HepG2 (cell line): ENCODE data around the gene AEN. TPM values are rescaled to one million over a fixed set of nuclear protein-coding genes. Genes with fewer than 3 reads are reported as not detected.

Source experiments
- ATAC-seq: fragments of 200-7000 bp; cut with Tn5 transposase; 3 replicates; pipeline ENCODE4 v1.9.1; 2020; ENCODE audit warnings: mild to moderate bottlenecking, moderate library complexity
- BruUV-seq: library from RNA; stranded (reverse); fragments of 400-500 nt; replicated peaks from 2 replicates; lab custom pipeline; 2021; lab: Mats Ljungman, UMichigan
- CTCF ChIA-PET: fragments of 300-600 bp; formaldehyde crosslinking; extraction: SDS; loops from one replicate; lab custom pipeline; 2021; ENCODE audit warnings: low total read pairs, inconsistent platforms, low intra/inter-chr PET ratio; lab: Yijun Ruan, JAX
- POLR2A ChIA-PET: fragments of 350-600 bp; sonication (Branson Sonifier 250); formaldehyde crosslinking; loops from one replicate; lab custom pipeline; 2020; ENCODE audit warnings: antibody characterized with exemption, inconsistent platforms; lab: Yijun Ruan, JAX
- DNase-seq: peaks from one replicate; pipeline ENCODE4 v3.0.0-alpha.2; 2015; ENCODE audit warnings: low spot score
- FAIRE-seq: peaks from 3 replicates; lab custom pipeline; 2011; peaks lifted over from hg19 to GRCh38; lab: Jason Lieb, UNC
- H2AFZ ChIP-seq: one replicate; pipeline ENCODE4 v1.6.1; 2011; ENCODE audit warnings: low read length, inconsistent platforms
- H3K27ac ChIP-seq: fragments of 300-600 bp; 3 replicates; pipeline ENCODE4 v1.8.0; 2011; ENCODE audit warnings: mixed run types, mild to moderate bottlenecking, mixed read lengths, low read length, inconsistent platforms; ENCODE audit not compliant: insufficient read depth; ENCODE audit errors: extremely low read length
- H3K27me3 ChIP-seq, 2 experiments: fragments of 200-600 bp in 1 of 2; 2 replicates in 1 of 2; 3 replicates in 1 of 2; pipeline versions ENCODE4 v1.6.0 to v1.8.0; 2011; ENCODE audit warnings: low read length in 2 of 2, mild to moderate bottlenecking in 2 of 2, moderate library complexity in 2 of 2, inconsistent platforms in 1 of 2; ENCODE audit not compliant: insufficient read depth in 2 of 2, control insufficient read depth in 1 of 2
- H3K36me3 ChIP-seq, 2 experiments: fragments of 200-600 bp in 1 of 2; replicated peaks in 1 of 2; 2 replicates in 1 of 2; 3 replicates in 1 of 2; pipeline versions ENCODE4 v1.5.1 to v1.8.0; 2011; ENCODE audit warnings: low read length in 2 of 2, inconsistent platforms in 1 of 2; ENCODE audit not compliant: insufficient read depth in 2 of 2, control insufficient read depth in 1 of 2
- H3K4me1 ChIP-seq: 2 replicates; pipeline ENCODE4 v1.5.1; 2012; ENCODE audit warnings: low read length, inconsistent platforms; ENCODE audit not compliant: insufficient read depth
- H3K4me2 ChIP-seq: 2 replicates; pipeline ENCODE4 v1.6.0; 2011; ENCODE audit warnings: low read depth, low read length, inconsistent platforms
- H3K4me3 ChIP-seq, 3 experiments: fragments of 200-600 bp in 1 of 3; sonication (generic), shearing (Covaris generic) in 1 of 3; replicated peaks in 1 of 3; 2 replicates each; pipeline ENCODE4 v1.5.1; 2011 to 2016; ENCODE audit warnings: low read length in 3 of 3, inconsistent platforms in 2 of 3, low read depth in 2 of 3, mild to moderate bottlenecking in 2 of 3, control low read depth in 1 of 3, mixed read lengths in 1 of 3; ENCODE audit not compliant: insufficient read depth in 1 of 3
- H3K79me2 ChIP-seq: one replicate; pipeline ENCODE4 v1.6.1; 2011; ENCODE audit warnings: low read length, inconsistent platforms; ENCODE audit not compliant: insufficient read depth
- H3K9ac ChIP-seq: 2 replicates; pipeline ENCODE4 v1.6.0; 2011; ENCODE audit warnings: mild to moderate bottlenecking, low read depth, low read length, inconsistent platforms; ENCODE audit not compliant: insufficient read depth
- H3K9me3 ChIP-seq: 2 replicates; pipeline ENCODE4 v1.5.1; 2012; ENCODE audit warnings: mild to moderate bottlenecking, low read length
- H4K20me1 ChIP-seq: 2 replicates; pipeline ENCODE4 v1.6.0; 2011; ENCODE audit warnings: inconsistent platforms, mild to moderate bottlenecking, low read length, moderate library complexity; ENCODE audit not compliant: insufficient read depth
- ATF7 ChIP-seq, 2 experiments: fragments of 450-650 bp in 1 of 2; sonication (generic) in 1 of 2; formaldehyde crosslinking in 1 of 2; IDR thresholded peaks; 2 replicates each; pipeline versions ENCODE4 v1.4.0 to v1.6.1; 2016 to 2020; ENCODE audit warnings: antibody characterized with exemption in 1 of 2, mild to moderate bottlenecking in 1 of 2, missing genetic modification reagents in 1 of 2
- CREB1 ChIP-seq, 2 experiments: fragments of 450-650 bp in 1 of 2; IDR thresholded peaks; 2 replicates each; pipeline ENCODE4 v1.6.1; 2016 to 2017; ENCODE audit warnings: control low read depth in 1 of 2, mild to moderate bottlenecking in 1 of 2, missing compliant biosample characterization in 1 of 2, missing genetic modification characterization in 1 of 2
- PCBP2 ChIP-seq: fragments of 200-400 bp; formaldehyde crosslinking; optimal IDR thresholded peaks from 2 replicates; pipeline ENCODE3; 2018; ENCODE audit warnings: low read length, low read depth; ENCODE audit not compliant: poor library complexity, severe bottlenecking
- PHF20 ChIP-seq: sonication (generic); formaldehyde crosslinking; IDR thresholded peaks from 2 replicates; pipeline ENCODE4 v1.5.0; 2020; ENCODE audit warnings: mild to moderate bottlenecking, missing genetic modification reagents
- ZNF567 ChIP-seq: sonication (generic); formaldehyde crosslinking; IDR thresholded peaks from 2 replicates; pipeline ENCODE4 v1.8.1; 2023; ENCODE audit warnings: mild to moderate bottlenecking, missing genetic modification reagents, borderline replicate concordance
- ZNF616 ChIP-seq: sonication (generic); formaldehyde crosslinking; IDR thresholded peaks from 2 replicates; pipeline ENCODE4 v1.5.0; 2020; ENCODE audit warnings: low read depth, mild to moderate bottlenecking, missing genetic modification reagents
- WGBS: methylation state at CpG from one replicate; pipeline ENCODE4 v1.1.6; 2017; ENCODE audit warnings: low lambda C conversion rate; 5-methylcytosine and 5-hydroxymethylcytosine counted together
- in situ Hi-C: cut with HindIII; loops from 2 replicates; pipeline ENCODE4 v1.10.0; 2017; ENCODE audit warnings: low pct_unique_long_range_greater_than_20kb; ENCODE audit not compliant: extremely low pct_ligation_motif_present
- intact Hi-C: fragments of 100-400 bp; cut with micrococcal nuclease; formaldehyde crosslinking; loops from one replicate; pipeline ENCODE4 v1.10.0; 2022; ENCODE audit not compliant: unreplicated experiment
- polyA plus RNA-seq, 8 experiments: library from polyadenylated mRNA; depleted of rRNA in 3 of 8; stranded (reverse) in 7 of 8; unstranded in 1 of 8; fragments of >200 nt; fragmentation: Illumina TruSeq in 4 of 8; extraction: Trizol in 4 of 8; gene quantifications; 2 replicates each; pipeline versions ENCODE4 v1.2.1 to v1.2.3, GENCODE V29; 2011 to 2016; ENCODE audit warnings: low read depth in 4 of 8, missing spikeins in 1 of 8, mixed read lengths in 1 of 8; ENCODE audit not compliant: insufficient read depth in 1 of 8
- total RNA-seq, 5 experiments: library from RNA; depleted of rRNA; stranded (reverse); fragments of >200 nt; fragmentation: Illumina TruSeq; extraction: Trizol; gene quantifications; 2 replicates each; pipeline ENCODE4 v1.2.3, GENCODE V29; 2016; ENCODE audit warnings: low read depth in 1 of 5
- TF ChIP-seq, protein P1 (sequence below): sonication (generic); formaldehyde crosslinking; IDR thresholded peaks from 2 replicates; pipeline ENCODE4 v1.4.0; 2020; ENCODE audit warnings: missing genetic modification reagents, borderline replicate concordance
- TF ChIP-seq, protein P2 (sequence below): sonication (generic); formaldehyde crosslinking; IDR thresholded peaks from 2 replicates; pipeline ENCODE4 v1.4.0; 2020; ENCODE audit warnings: missing genetic modification reagents, borderline replicate concordance

AEN gene
- total and polyA plus RNA-seq, 2 of the 13 experiments (the other 11 are each of a cell fraction or from before 2014, with no cell fraction given) = 51.3 to 118 TPM

DNA sequence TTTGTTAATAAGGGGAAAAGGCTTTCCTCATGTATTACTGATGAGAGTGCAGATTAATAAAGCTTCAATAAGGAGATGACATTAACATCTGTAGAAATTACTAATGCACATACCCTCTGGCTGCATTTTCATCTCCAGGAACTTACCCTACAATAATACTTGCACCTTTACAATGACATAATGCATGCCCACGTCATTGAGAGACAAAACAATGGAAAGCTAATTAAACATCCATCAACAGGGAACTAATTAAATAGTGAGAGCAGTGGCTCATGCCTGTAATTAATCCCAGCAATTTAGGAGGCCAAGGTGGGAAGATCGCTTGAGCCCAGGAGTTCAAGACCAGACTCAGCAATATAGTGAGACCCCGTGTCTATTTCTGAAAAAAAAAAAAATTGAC lies 41.8 kb upstream of the AEN start (continued):
- TF ChIP-seq, protein P1, sequence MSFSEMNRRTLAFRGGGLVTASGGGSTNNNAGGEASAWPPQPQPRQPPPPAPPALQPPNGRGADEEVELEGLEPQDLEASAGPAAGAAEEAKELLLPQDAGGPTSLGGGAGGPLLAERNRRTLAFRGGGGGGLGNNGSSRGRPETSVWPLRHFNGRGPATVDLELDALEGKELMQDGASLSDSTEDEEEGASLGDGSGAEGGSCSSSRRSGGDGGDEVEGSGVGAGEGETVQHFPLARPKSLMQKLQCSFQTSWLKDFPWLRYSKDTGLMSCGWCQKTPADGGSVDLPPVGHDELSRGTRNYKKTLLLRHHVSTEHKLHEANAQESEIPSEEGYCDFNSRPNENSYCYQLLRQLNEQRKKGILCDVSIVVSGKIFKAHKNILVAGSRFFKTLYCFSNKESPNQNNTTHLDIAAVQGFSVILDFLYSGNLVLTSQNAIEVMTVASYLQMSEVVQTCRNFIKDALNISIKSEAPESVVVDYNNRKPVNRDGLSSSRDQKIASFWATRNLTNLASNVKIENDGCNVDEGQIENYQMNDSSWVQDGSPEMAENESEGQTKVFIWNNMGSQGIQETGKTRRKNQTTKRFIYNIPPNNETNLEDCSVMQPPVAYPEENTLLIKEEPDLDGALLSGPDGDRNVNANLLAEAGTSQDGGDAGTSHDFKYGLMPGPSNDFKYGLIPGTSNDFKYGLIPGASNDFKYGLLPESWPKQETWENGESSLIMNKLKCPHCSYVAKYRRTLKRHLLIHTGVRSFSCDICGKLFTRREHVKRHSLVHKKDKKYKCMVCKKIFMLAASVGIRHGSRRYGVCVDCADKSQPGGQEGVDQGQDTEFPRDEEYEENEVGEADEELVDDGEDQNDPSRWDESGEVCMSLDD (CRISPR knock-in tag) = no peak
- TF ChIP-seq ZNF567 (no peak), PHF20 (no peak), ZNF616 (no peak)
- TF ChIP-seq, protein P2, sequence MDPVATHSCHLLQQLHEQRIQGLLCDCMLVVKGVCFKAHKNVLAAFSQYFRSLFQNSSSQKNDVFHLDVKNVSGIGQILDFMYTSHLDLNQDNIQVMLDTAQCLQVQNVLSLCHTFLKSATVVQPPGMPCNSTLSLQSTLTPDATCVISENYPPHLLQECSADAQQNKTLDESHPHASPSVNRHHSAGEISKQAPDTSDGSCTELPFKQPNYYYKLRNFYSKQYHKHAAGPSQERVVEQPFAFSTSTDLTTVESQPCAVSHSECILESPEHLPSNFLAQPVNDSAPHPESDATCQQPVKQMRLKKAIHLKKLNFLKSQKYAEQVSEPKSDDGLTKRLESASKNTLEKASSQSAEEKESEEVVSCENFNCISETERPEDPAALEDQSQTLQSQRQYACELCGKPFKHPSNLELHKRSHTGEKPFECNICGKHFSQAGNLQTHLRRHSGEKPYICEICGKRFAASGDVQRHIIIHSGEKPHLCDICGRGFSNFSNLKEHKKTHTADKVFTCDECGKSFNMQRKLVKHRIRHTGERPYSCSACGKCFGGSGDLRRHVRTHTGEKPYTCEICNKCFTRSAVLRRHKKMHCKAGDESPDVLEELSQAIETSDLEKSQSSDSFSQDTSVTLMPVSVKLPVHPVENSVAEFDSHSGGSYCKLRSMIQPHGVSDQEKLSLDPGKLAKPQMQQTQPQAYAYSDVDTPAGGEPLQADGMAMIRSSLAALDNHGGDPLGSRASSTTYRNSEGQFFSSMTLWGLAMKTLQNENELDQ (CRISPR knock-in tag) = no peak

DNA sequence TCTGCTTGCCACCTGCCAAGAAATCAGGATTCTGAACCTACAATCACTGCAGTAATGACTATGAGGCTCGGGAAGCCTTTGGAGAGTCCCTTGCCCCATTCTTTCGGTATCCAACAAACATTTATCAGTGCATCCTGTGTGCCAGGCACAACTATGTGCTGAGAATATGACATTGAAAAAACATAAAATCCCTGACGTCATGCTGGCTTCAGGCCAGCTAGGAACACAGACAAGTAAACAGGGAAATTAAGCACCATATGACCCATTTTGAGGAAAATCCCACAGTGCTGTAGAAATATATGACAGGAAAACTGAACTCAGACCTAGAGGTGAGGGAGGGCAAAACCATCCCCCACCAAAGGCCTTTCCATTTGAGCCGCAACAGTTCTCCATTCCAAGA lies 40.6 kb upstream of the AEN start:
- 12% methylated on average over 4 of the region's 4 CpGs for WGBS
- Histone ChIP-seq H2AFZ (no peak overlapping the region), H3K9me3 (no peaks in the 10 kb centered on the region), H3K27me3 (0 out of 5 replicates have a peak, but pooled peaks cover 0 to 7% of the 10 kb centered on the region in 2 experiments), H3K4me1 (no peaks in the 10 kb centered on the region), H3K4me2 (no peak overlapping the region), H3K4me3 (no peak overlapping the region), H4K20me1 (no peaks in the 10 kb centered on the region), H3K79me2 (no peaks in the 10 kb centered on the region), H3K27ac (no peak overlapping the region), H3K9ac (no peak overlapping the region), H3K36me3 (no peaks in the 10 kb centered on the region)
- no TSS peak for BruUV-seq
- DNase-seq = no peak
- in situ Hi-C loops = no loop called here
- POLR2A ChIA-PET = no interaction called here
- CTCF ChIA-PET = no interaction called here
- FAIRE-seq = no peak
- TF ChIP-seq CREB1 (IDR thresholded peaks at IDR 0.05) (peak; percentile 76), CREB1 (CRISPR knock-in tag; IDR thresholded peaks at IDR 0.05) (no peak), PCBP2 (no peak), ATF7 (IDR thresholded peaks at IDR 0.05) (peak; percentile 61), ATF7 (CRISPR knock-in tag; IDR thresholded peaks at IDR 0.05) (no peak)
- no peak for ATAC-seq
- intact Hi-C loops = no loop called here
